ENCODE measurements around the gene GGT1. TPM values are rescaled to one million over a fixed set of nuclear protein-coding genes. Genes with fewer than 3 reads are reported as not detected.

GGT1 gene
- total RNA-seq, 1 donor from 2014 or later, result 7.7 TPM

- no peak overlapping the region for H3K4me3 Mint-ChIP-seq
These were observed 15.7 kb upstream of the GGT1 start for GRCh38 chr22:24587251-24587650.

GRCh38 chr22:24587948-24588347 is 15.0 kb upstream of the GGT1 start:
- no peak overlapping the region for H3K27ac ChIP-seq
- no peak overlapping the region for H3K27ac Mint-ChIP-seq

More at GRCh38 chr22:24587251-24587650, 15.7 kb upstream of the GGT1 start:
- Mint-ChIP-seq H3K4me1 (peaks cover 2% of the 10 kb centered on the region), H3K27ac (no peak overlapping the region), H3K27me3 (ENCODE audit: insufficient read depth, low read depth) (peaks cover 2% of the 10 kb centered on the region), H3K36me3 (peaks cover 2% of the 10 kb centered on the region), H3K9me3 (no peaks in the 10 kb centered on the region)
- H3K4me1 ChIP-seq, result no peaks in the 10 kb centered on the region
- DNase-seq (ENCODE audit: low spot score), result no peak
- no peaks in the 10 kb centered on the region for H4K20me1 ChIP-seq (ENCODE audit: low read depth)
- H3K27me3 ChIP-seq, result no peaks in the 10 kb centered on the region
- no peak overlapping the region for H3K27ac ChIP-seq
- no peaks in the 10 kb centered on the region for H3F3A ChIP-seq (ENCODE audit: low read depth)
- H3K9ac ChIP-seq, result no peak overlapping the region
- H3K79me2 ChIP-seq (ENCODE audit: low read depth), result no peaks in the 10 kb centered on the region
- no peak overlapping the region for H3K4me3 ChIP-seq
- H2AFZ ChIP-seq (replicated peaks), result no peak overlapping the region
- H3K9me3 ChIP-seq (ENCODE audit: low read depth), result no peaks in the 10 kb centered on the region
- TF ChIP-seq, protein P1, sequence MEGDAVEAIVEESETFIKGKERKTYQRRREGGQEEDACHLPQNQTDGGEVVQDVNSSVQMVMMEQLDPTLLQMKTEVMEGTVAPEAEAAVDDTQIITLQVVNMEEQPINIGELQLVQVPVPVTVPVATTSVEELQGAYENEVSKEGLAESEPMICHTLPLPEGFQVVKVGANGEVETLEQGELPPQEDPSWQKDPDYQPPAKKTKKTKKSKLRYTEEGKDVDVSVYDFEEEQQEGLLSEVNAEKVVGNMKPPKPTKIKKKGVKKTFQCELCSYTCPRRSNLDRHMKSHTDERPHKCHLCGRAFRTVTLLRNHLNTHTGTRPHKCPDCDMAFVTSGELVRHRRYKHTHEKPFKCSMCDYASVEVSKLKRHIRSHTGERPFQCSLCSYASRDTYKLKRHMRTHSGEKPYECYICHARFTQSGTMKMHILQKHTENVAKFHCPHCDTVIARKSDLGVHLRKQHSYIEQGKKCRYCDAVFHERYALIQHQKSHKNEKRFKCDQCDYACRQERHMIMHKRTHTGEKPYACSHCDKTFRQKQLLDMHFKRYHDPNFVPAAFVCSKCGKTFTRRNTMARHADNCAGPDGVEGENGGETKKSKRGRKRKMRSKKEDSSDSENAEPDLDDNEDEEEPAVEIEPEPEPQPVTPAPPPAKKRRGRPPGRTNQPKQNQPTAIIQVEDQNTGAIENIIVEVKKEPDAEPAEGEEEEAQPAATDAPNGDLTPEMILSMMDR (IDR thresholded peaks at IDR 0.05), result no peak
- TF ChIP-seq EZH2phosphoT487 (IDR thresholded peaks at IDR 0.05) (no peak), EZH2 (IDR thresholded peaks at IDR 0.05) (no peak)
- H3K4me2 ChIP-seq, result no peak overlapping the region
- H3K36me3 ChIP-seq, result no peaks in the 10 kb centered on the region

DNA sequence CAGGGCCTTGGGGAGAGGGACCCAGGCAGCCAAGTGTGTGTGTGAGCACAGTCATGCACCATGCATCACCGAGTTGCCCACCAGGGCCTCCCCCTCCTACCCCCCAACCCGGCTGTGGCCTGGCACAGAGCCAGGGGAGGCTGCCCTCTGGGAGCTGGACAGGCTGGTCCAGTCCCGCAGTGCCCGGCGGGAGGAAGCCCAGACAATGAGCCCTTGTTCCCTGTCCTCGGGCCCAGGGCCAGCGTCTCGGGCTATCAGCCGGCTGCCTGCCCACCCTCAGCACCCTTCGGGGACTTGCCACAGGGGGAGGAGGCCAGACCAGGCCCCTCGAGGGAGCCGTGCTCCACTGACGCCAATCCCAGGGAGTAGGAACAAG is 14.6 kb upstream of the GGT1 start:
- peaks cover 3% of the 10 kb centered on the region for H3K27me3 Mint-ChIP-seq (ENCODE audit: insufficient read depth, low read depth)
- H3K4me3 Mint-ChIP-seq, result no peak overlapping the region
- no peaks in the 10 kb centered on the region for H3K9me3 ChIP-seq (ENCODE audit: low read depth)
- peaks cover 2% of the 10 kb centered on the region for H3K36me3 Mint-ChIP-seq
- no peaks in the 10 kb centered on the region for H3F3A ChIP-seq (ENCODE audit: low read depth)
- no peak overlapping the region for H2AFZ ChIP-seq (replicated peaks)
- H3K36me3 ChIP-seq, result no peaks in the 10 kb centered on the region
- no peaks in the 10 kb centered on the region for H3K27me3 ChIP-seq
- H3K9me3 Mint-ChIP-seq, result no peaks in the 10 kb centered on the region
- peaks cover 4% of the 10 kb centered on the region for H3K4me1 Mint-ChIP-seq
- H3K4me3 ChIP-seq, result no peak overlapping the region
- H3K4me2 ChIP-seq, result no peak overlapping the region
- no peak overlapping the region for H3K27ac Mint-ChIP-seq
- H3K9ac ChIP-seq, result no peak overlapping the region
- DNase-seq (ENCODE audit: low spot score), result no peak
- H3K27ac ChIP-seq, result no peak overlapping the region
- TF ChIP-seq, protein P1 (IDR thresholded peaks at IDR 0.05), result no peak
- TF ChIP-seq EZH2 (IDR thresholded peaks at IDR 0.05) (no peak), EZH2phosphoT487 (IDR thresholded peaks at IDR 0.05) (no peak)
- no peaks in the 10 kb centered on the region for H4K20me1 ChIP-seq (ENCODE audit: low read depth)
- H3K79me2 ChIP-seq (ENCODE audit: low read depth), result no peaks in the 10 kb centered on the region
- no peaks in the 10 kb centered on the region for H3K4me1 ChIP-seq

More at GRCh38 chr22:24587948-24588347, 15.0 kb upstream of the GGT1 start:
- Histone ChIP-seq H3K36me3 (no peaks in the 10 kb centered on the region), H3K4me1 (no peaks in the 10 kb centered on the region), H3K9me3 (ENCODE audit: low read depth) (no peaks in the 10 kb centered on the region), H3F3A (ENCODE audit: low read depth) (no peaks in the 10 kb centered on the region), H4K20me1 (ENCODE audit: low read depth) (no peaks in the 10 kb centered on the region), H3K27me3 (no peaks in the 10 kb centered on the region), H2AFZ (replicated peaks) (no peak overlapping the region), H3K4me2 (no peak overlapping the region), H3K4me3 (no peak overlapping the region), H3K9ac (no peak overlapping the region), H3K79me2 (ENCODE audit: low read depth) (no peaks in the 10 kb centered on the region)
- Mint-ChIP-seq H3K36me3 (peaks cover 2% of the 10 kb centered on the region), H3K4me1 (peaks cover 4% of the 10 kb centered on the region), H3K27me3 (ENCODE audit: insufficient read depth, low read depth) (peaks cover 2% of the 10 kb centered on the region), H3K9me3 (no peaks in the 10 kb centered on the region), H3K4me3 (no peak overlapping the region)
- no peak for DNase-seq (ENCODE audit: low spot score)
- TF ChIP-seq, protein P1 (IDR thresholded peaks at IDR 0.05), result no peak
- TF ChIP-seq EZH2 (IDR thresholded peaks at IDR 0.05) (no peak), EZH2phosphoT487 (IDR thresholded peaks at IDR 0.05) (no peak)
